HG02852 (cell line): ENCODE measurements around the gene NMNAT2.
"Not testable (repeated sequence)": the region's sequence is repeated elsewhere in the genome, so short reads cannot be mapped to it uniquely, and the experiment has no call there.

Experiments used
- ATAC-seq: cut with Tn5 transposase; IDR thresholded peaks from one replicate; pipeline ENCODE4 v1.9.1; 2021; ENCODE audit warnings: mild to moderate bottlenecking, moderate library complexity; ENCODE audit not compliant: unreplicated experiment

NMNAT2 gene

GRCh38 chr1:183242556-183242955 lies 175.6 kb downstream of the NMNAT2 start:
- ATAC-seq: no peak

- ATAC-seq: no peak
Observed at GRCh38 chr1:183241471-183241870, 176.7 kb downstream of the NMNAT2 start.

GRCh38 chr1:183240853-183241252 lies 177.3 kb downstream of the NMNAT2 start:
- ATAC-seq: not testable (repeated sequence)

DNA sequence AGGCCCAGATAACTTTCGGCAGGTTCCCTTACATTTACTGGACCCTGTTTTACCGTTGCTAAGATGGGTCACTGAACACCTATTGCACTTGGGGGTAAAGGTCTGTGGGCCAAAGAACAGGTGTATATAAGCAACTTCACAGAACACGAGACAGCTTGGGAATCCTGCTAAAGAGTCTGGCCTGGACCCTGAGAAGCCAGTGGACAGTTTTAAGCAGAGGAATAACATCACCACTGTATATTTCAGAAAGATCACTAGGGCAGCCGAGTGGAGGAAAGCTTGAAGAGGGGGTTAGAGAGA lies 177.7 kb downstream of the NMNAT2 start:
- no peak for ATAC-seq

DNA sequence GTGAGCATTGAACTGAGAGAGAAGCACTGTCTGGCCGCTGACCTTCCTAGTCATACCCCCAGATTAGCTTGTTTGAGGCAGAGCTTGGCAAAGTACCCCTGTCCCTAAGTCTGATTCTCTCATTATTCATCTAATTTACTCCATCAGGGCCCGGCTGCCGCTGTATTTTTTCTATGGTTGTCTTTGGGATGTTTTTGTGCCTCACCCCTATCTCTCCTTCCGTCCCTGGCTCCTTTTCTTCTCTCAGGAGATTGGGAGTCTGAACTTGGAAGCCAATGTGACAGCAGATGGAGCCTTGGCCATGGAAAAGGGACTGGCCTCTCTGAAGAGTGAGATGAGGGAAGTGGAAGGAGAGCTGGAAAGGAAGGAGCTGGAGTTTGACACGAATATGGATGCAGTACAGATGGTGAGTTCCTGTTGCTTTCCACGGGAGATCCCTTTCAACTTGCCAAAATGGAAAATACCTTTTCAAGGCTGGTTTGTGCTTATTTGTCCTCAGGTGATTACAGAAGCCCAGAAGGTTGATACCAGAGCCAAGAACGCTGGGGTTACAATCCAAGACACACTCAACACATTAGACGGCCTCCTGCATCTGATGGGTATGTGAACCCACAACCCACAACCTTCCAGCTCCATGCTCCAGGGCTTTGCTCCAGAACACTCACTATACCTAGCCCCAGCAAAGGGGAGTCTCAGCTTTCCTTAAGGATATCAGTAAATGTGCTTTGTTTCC lies 178.2 kb downstream of the NMNAT2 start:
- no peak for ATAC-seq

- ATAC-seq: no peak
Observed at GRCh38 chr1:183239220-183239742, 178.9 kb downstream of the NMNAT2 start.

DNA sequence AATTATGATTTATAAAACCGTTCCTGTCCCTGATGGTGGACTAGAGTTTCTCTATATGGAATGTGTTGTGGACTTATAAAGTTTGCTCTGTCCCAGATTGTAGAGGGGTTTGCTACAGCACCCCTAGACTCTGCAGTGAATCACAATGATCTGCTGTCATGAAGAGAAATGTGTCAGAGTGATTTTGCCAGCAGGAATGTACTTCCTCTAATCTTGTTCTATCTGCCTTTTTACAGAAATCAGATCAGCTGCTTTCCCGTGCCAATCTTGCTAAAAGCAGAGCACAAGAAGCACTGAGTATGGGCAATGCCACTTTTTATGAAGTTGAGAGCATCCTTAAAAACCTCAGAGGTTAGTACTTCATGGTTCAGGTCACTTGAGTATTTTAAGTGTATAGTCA lies 180.1 kb downstream of the NMNAT2 start:
- no peak for ATAC-seq

GRCh38 chr1:183237046-183237445 lies 181.1 kb downstream of the NMNAT2 start:
- ATAC-seq: no peak

DNA sequence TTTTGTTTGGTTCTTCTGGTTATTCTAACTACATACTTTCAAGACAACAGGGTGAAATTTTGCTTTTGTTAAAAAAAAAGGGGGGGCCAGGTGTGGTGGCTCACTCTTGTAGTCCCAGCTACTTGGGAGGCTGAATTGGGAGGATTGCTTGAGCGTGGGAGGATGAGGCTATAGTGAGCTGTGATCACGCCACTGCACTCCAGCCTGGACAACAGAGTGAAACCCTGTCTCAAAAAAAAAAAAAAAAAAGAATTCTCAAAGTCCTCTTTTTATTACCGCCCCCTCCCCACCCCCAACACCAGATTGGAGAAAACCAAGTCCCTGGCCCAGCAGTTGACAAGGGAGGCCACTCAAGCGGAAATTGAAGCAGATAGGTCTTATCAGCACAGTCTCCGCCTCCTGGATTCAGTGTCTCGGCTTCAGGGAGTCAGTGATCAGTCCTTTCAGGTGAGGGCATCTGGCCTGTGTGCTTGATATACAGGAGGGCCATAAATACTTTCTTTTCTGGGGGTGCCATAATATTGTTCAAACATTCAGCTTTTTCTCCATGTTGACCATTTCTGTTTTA lies 181.9 kb downstream of the NMNAT2 start:
- no peak for ATAC-seq

DNA sequence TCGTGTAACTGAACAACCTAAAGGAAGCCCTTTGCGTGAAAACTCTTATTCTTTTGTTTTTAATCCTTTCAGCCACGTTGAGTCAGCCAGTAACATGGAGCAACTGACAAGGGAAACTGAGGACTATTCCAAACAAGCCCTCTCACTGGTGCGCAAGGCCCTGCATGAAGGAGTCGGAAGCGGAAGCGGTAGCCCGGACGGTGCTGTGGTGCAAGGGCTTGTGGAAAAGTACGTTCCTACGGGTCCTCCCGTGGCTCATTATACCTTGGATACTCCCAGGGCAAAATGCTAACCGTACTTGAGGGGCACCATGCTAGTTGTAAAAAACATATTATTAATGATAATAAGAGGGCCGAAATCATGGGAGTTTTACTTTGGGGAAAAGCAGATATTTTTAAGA lies 182.7 kb downstream of the NMNAT2 start:
- ATAC-seq: no peak

GRCh38 chr1:183234660-183235476 lies 183.3 kb downstream of the NMNAT2 start:
- no peak for ATAC-seq

DNA sequence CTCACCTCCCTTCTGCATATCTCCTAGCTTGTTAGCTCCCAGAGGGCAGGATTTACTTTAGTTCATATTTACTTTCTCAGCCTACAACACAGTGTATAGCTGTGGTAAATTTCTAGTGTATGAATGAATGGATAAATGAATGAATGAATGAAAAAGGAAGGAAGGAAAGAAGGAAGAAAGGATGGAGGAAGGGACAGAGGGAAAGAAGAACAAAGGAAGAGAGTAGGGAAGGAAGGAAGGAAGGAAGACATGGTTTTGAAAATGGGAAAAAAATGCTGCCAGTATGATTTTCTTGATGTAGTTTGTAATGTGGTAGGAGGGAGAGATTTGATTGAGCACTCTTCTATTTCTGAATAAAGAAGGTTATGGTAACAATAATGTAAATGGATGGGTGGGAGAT lies 185.1 kb downstream of the NMNAT2 start:
- no peak for ATAC-seq

DNA sequence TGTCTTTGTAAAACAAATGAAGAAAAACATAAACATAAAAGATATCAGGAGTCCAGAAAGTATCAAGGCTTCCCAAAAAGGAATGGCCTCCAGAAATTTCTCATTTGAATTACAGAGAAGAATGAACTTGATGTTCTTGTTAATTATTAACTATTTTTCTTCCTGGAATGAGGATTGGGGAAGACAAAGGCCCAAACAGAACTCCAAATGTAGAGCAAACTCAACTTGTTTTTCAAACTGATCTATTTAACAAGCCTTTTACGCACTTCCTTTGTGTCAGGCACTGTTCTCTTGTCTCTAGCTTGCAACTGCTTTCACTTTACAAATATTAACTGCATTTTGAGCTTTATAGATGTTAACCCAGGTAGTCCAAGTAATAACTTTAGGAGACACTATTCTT lies 186.6 kb downstream of the NMNAT2 start:
- ATAC-seq: no peak

- no peak for ATAC-seq
Observed at GRCh38 chr1:183230413-183230812, 187.8 kb downstream of the NMNAT2 start.

- no peak for ATAC-seq
Observed at GRCh38 chr1:183228347-183229220, 189.6 kb downstream of the NMNAT2 start.

DNA sequence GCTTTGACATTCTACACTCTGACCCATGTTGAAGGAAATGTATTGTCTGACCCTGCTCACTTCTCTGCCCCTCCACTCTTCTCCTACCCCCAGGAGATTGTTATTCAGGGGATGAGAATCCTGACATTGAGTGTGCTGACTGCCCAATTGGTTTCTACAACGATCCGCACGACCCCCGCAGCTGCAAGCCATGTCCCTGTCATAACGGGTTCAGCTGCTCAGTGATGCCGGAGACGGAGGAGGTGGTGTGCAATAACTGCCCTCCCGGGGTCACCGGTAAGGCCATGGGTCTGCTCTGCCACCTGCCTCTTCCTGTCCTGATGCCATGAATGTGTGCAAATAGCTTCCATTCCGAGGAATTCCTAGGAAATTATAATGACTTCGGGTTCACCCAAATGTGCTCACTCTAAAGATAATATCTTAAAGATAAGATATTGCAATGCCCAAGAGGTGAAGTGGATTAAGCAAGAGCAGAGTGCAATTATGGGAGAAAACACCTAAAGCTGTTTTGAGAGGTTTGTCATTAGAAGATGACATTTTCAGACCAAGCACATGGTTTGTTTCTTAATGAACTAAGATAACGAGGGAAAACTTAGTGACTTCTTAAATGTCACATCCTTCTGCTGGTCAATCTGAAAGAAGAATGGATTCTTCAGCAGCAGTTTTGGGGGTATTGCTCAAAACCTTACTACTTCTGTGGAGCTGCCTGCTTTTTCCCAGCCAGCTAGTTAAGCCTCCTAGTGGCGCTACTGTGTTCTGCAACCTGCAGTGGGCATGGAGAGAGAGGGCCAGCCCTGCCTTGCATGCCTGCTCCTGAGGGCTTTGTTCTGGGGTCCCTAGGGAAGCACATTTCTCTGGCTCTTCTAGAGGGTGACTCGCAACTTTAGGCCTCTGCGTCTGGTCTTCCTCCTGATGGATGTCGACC lies 190.5 kb downstream of the NMNAT2 start:
- ATAC-seq: peak; percentile 59

DNA sequence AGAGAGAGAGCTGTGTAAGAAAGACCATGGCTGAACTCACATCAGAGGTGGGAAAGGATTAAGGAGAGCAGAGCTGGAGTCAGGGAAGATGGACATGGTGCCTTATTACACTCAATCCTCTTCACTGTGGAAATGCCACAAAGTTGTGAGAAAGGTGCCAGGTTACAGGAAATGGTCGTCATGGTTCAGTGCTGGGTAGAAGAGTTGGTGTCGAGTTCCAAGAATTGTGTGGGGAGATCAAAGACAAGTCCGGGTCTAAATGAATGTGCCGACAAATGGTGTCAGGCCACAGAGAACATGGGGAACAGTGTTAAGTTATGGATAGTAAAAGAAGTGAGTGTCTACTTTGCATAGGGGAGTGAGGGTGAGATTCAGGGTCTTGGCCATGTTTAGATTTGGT lies 191.2 kb downstream of the NMNAT2 start:
- ATAC-seq: no peak

GRCh38 chr1:183226361-183226760 lies 191.8 kb downstream of the NMNAT2 start:
- ATAC-seq: no peak

- no peak for ATAC-seq
Observed at GRCh38 chr1:183223467-183223866, 194.7 kb downstream of the NMNAT2 start.

GRCh38 chr1:183222909-183223308 lies 195.3 kb downstream of the NMNAT2 start:
- no peak for ATAC-seq
